Transverse colon (tissue), 4 donors: ENCODE results near the gene KBTBD2.

Experiments
- CTCF ChIP-seq, 5 experiments: fragments of 200-600 bp in 3 of 5; fragments of 450-650 bp in 2 of 5; sonication (generic) in 3 of 5; IDR thresholded peaks; 1 replicate in 2 of 5; 2 replicates in 3 of 5; pipeline ENCODE4 v1.5.1; 2016 to 2017; ENCODE audit warnings: antibody characterized with exemption in 5 of 5, inconsistent platforms in 3 of 5, mild to moderate bottlenecking in 2 of 5, moderate library complexity in 1 of 5
- EP300 ChIP-seq: sonication (generic); formaldehyde crosslinking; IDR thresholded peaks from one replicate; pipeline ENCODE4 v1.6.1; 2017; ENCODE audit warnings: antibody characterized with exemption, low read depth
- POLR2A ChIP-seq: fragments of 450-650 bp; IDR thresholded peaks from one replicate; pipeline ENCODE4 v1.6.1; 2016; ENCODE audit warnings: antibody characterized with exemption, mild to moderate bottlenecking, moderate library complexity
- POLR2AphosphoS5 ChIP-seq, 3 donors: sonication (generic); formaldehyde crosslinking; IDR thresholded peaks; one replicate each; pipeline ENCODE4 v1.6.1; 2016; ENCODE audit warnings: antibody characterized with exemption in 3 of 3

- TF ChIP-seq POLR2A (no peak), POLR2AphosphoS5 (IDR thresholded peaks at IDR 0.05) (no peak), CTCF (IDR thresholded peaks at IDR 0.05) (no peak), EP300 (no peak)
Measured at GRCh38 chr7:32881074-32881982, 10.2 kb downstream of the KBTBD2 start.
